ENCODE data around the gene LRRC74A.

The LRRC74A gene

GRCh38 chr14:76855066-76855465 is 28.9 kb downstream of the LRRC74A start:
- no peak for DNase-seq

- no peak for DNase-seq
These were observed 30.6 kb downstream of the LRRC74A start for GRCh38 chr14:76856769-76857168.

GRCh38 chr14:76861574-76862255 is 35.5 kb downstream of the LRRC74A start:
- no peak for DNase-seq

GRCh38 chr14:76862546-76863282 is 36.5 kb downstream of the LRRC74A start:
- DNase-seq = no peak

- no peak for DNase-seq
These were observed 37.7 kb downstream of the LRRC74A start for GRCh38 chr14:76863724-76864407.

- DNase-seq = no peak
These were observed 40.2 kb downstream of the LRRC74A start for GRCh38 chr14:76866456-76866855.

GRCh38 chr14:76867516-76868453 is 41.6 kb downstream of the LRRC74A start:
- DNase-seq = peak; percentile 25

GRCh38 chr14:76868454-76869170 is 42.4 kb downstream of the LRRC74A start:
- no peak for DNase-seq

GRCh38 chr14:76870166-76870565 is 44.0 kb downstream of the LRRC74A start:
- no peak for DNase-seq

GRCh38 chr14:76872796-76873432 is 46.7 kb downstream of the LRRC74A start:
- DNase-seq = peak; percentile 74

GRCh38 chr14:76874734-76875133 is 48.5 kb downstream of the LRRC74A start:
- no peak for DNase-seq

- DNase-seq = peak; percentile 44
These were observed 49.9 kb downstream of the LRRC74A start for GRCh38 chr14:76876076-76876475.

GRCh38 chr14:76877871-76878270 is 51.7 kb downstream of the LRRC74A start:
- no peak for DNase-seq

- DNase-seq = no peak
These were observed 54.2 kb downstream of the LRRC74A start for GRCh38 chr14:76880449-76880848.

- DNase-seq = no peak
These were observed 55.1 kb downstream of the LRRC74A start for GRCh38 chr14:76881348-76881747.

GRCh38 chr14:76882651-76883050 is 56.4 kb downstream of the LRRC74A start:
- DNase-seq = no peak

- no peak for DNase-seq
These were observed 57.2 kb downstream of the LRRC74A start for GRCh38 chr14:76883447-76883846.

- no peak for DNase-seq
These were observed 58.2 kb downstream of the LRRC74A start for GRCh38 chr14:76884394-76884793.

GRCh38 chr14:76884853-76885276 is 58.7 kb downstream of the LRRC74A start:
- no peak for DNase-seq

- no peak for DNase-seq
These were observed 61.0 kb downstream of the LRRC74A start for GRCh38 chr14:76887191-76887590.

GRCh38 chr14:76891391-76891790 is 65.2 kb downstream of the LRRC74A start:
- DNase-seq = no peak

GRCh38 chr14:76894308-76894707 is 68.1 kb downstream of the LRRC74A start:
- DNase-seq = no peak
